Karpas-422 (cell line): ENCODE results near the gene SH3TC1. TPM values are rescaled to one million over a fixed set of nuclear protein-coding genes. Genes with fewer than 3 reads are reported as not detected.
A peak's percentile ranks its signal among the peaks of the same experiment; 100 is the strongest.

Experiments used
- DNase-seq: peaks from one replicate; pipeline ENCODE4 v3.0.0-alpha.2; 2015
- H2AFZ ChIP-seq: fragments of 200-600 bp; sonication (generic); 2 replicates; pipeline ENCODE4 v1.6.1; 2014; ENCODE audit warnings: antibody characterized with exemption, low read length, mixed read lengths
- H3K27ac ChIP-seq: fragments of 200-600 bp; sonication (generic); 2 replicates; pipeline ENCODE4 v1.5.1; 2014; ENCODE audit warnings: mild to moderate bottlenecking, low read length, moderate library complexity
- H3K27me3 ChIP-seq: fragments of 200-600 bp; sonication (generic); 2 replicates; pipeline ENCODE4 v1.6.1; 2014; ENCODE audit warnings: low read length, mixed read lengths
- H3K36me3 ChIP-seq: fragments of 200-600 bp; sonication (generic); 2 replicates; pipeline ENCODE4 v1.6.1; 2014; ENCODE audit warnings: low read length, mixed read lengths; ENCODE audit not compliant: insufficient read depth
- H3K4me1 ChIP-seq: fragments of 200-600 bp; sonication (generic); 2 replicates; pipeline ENCODE4 v1.6.1; 2014; ENCODE audit warnings: mild to moderate bottlenecking, low read length, mixed read lengths
- H3K4me2 ChIP-seq: fragments of 200-600 bp; sonication (generic); 2 replicates; pipeline ENCODE4 v1.6.1; 2014; ENCODE audit warnings: low read length, low read depth, mild to moderate bottlenecking; ENCODE audit not compliant: poor library complexity, severe bottlenecking
- H3K4me3 ChIP-seq: fragments of 200-600 bp; sonication (generic); 2 replicates; pipeline ENCODE4 v1.5.1; 2014; ENCODE audit warnings: mild to moderate bottlenecking, antibody characterized with exemption, low read length, mixed read lengths
- H3K79me2 ChIP-seq: fragments of 200-600 bp; sonication (generic); 2 replicates; pipeline ENCODE4 v1.6.1; 2014; ENCODE audit warnings: mild to moderate bottlenecking, low read length, mixed read lengths
- H3K9ac ChIP-seq: fragments of 200-600 bp; sonication (generic); 2 replicates; pipeline ENCODE4 v1.6.0; 2014; ENCODE audit warnings: low read length
- H3K9me2 ChIP-seq: fragments of 200-600 bp; sonication (generic), shearing (Covaris generic); replicated peaks from 2 replicates; pipeline ENCODE4 v1.6.0; 2014; ENCODE audit warnings: mild to moderate bottlenecking, low read length, moderate library complexity; ENCODE audit not compliant: insufficient read depth
- H3K9me3 ChIP-seq: fragments of 300-700, 200-600 bp; sonication (generic); 2 replicates; pipeline ENCODE4 v1.6.1; 2014; ENCODE audit warnings: low read length, mixed read lengths
- H4K20me1 ChIP-seq: fragments of 200-600 bp; sonication (generic); 2 replicates; pipeline ENCODE4 v1.6.1; 2014; ENCODE audit warnings: mild to moderate bottlenecking, antibody characterized with exemption, low read length, low read depth; ENCODE audit not compliant: insufficient read depth
- total RNA-seq: library from RNA; depleted of rRNA; stranded (reverse); fragments of >200 nt; shearing (Covaris generic); gene quantifications from 2 replicates; pipeline ENCODE4 v1.2.3, GENCODE V29; 2014; ENCODE audit warnings: low replicate concordance

Gene SH3TC1
- total RNA-seq, 1 experiment from 2014 or later: 6.9 TPM

DNA sequence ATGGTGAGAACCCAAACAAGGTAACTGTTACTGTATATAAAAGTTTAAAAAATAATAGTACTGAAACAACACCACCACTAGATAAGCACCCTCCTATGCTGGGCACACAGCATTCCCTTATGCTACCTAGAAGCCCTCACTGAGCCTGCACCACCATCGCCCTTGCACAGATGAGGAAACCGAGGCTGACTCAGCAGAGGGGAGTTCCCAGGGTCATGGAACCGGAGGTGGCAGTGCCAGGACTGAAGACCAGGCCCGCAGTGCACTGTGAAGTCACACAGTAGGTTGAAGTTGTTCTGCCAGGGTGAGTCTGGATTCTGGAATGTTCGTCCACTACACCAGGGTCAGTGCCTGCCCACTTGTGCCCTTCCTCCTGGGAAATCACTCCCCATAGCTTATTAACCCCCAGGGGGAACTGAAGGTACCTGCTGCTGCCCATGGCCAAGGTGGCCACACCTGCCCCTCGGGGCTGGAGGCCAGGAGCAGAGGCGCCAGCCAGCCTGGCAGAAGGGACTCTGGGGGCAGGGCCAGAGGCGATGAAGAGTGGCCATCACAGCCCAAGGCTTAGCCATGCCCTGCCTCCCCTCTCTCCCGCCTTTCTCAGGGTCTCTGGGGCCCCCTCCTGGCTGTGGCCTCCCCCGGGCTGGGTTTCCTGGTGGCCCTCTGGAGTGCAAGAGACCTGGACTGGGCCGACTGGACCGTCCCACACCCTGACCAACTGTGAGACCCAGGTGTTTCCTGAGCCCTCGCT, 25.4 kb upstream of the SH3TC1 start:
- no peak for DNase-seq
- Histone ChIP-seq H3K27ac (no peak overlapping the region), H3K4me1 (no peaks in the 10 kb centered on the region), H3K79me2 (no peaks in the 10 kb centered on the region), H2AFZ (no peak overlapping the region), H3K9ac (no peak overlapping the region), H3K27me3 (no peaks in the 10 kb centered on the region), H3K9me3 (peaks cover 4% of the 10 kb centered on the region; the same call in 1 of the 2 replicates), H3K4me3 (no peak overlapping the region), H3K36me3 (no peaks in the 10 kb centered on the region), H4K20me1 (no peaks in the 10 kb centered on the region), H3K4me2 (no peak overlapping the region), H3K9me2 (no peaks in the 10 kb centered on the region)

DNA sequence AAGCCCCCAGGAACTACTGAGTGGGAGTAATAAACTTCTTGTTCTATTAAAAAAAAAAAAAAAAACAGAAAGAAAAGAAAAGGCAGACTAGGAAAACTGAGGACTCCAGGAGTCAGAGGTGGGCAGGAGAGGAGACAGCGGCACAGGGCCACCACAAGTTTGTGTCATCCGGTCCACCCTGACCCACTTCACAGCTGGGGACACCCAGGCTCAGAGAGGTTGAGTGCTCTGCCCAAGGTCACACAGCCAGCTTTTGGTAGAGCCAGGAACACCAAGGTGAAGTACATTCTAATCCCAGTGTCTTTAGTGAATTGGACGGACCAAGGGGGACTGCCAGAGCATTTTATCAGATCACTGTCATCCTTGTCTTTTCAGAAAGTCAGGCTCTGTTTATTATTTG, 24.1 kb upstream of the SH3TC1 start:
- H3K4me3 ChIP-seq: no peak overlapping the region
- H3K9ac ChIP-seq: no peak overlapping the region
- H3K9me2 ChIP-seq: no peaks in the 10 kb centered on the region
- H4K20me1 ChIP-seq: no peaks in the 10 kb centered on the region
- no peak for DNase-seq
- H3K4me2 ChIP-seq: no peak overlapping the region
- no peaks in the 10 kb centered on the region for H3K9me3 ChIP-seq
- no peaks in the 10 kb centered on the region for H3K27me3 ChIP-seq
- no peak overlapping the region for H3K27ac ChIP-seq
- no peaks in the 10 kb centered on the region for H3K36me3 ChIP-seq
- H3K79me2 ChIP-seq: no peaks in the 10 kb centered on the region
- no peaks in the 10 kb centered on the region for H3K4me1 ChIP-seq
- no peak overlapping the region for H2AFZ ChIP-seq

DNA sequence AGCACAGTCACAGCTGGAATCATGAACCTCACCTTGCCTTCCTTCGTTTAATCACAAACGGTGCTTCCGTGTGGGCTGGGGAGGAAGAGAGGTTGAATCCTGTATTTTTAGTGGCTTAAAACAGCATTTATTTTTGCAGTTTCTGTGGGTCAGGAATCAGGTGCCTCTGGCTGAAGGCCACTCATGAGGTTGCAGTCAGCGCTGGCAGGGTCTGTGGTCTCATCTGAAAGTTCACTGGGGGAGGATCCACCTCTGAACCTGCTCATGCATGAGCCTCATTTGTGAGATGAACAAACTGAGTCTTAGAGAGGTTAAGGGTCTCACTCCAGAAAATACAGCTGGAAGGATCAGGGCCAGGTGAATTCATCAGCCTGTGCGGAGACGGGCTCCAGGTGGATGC, 23.4 kb upstream of the SH3TC1 start:
- Histone ChIP-seq H3K27ac (no peak overlapping the region), H3K4me3 (no peak overlapping the region), H3K9me3 (no peaks in the 10 kb centered on the region), H3K4me1 (no peaks in the 10 kb centered on the region), H2AFZ (no peak overlapping the region), H4K20me1 (no peaks in the 10 kb centered on the region), H3K9ac (no peak overlapping the region), H3K79me2 (no peaks in the 10 kb centered on the region), H3K9me2 (no peaks in the 10 kb centered on the region), H3K36me3 (no peaks in the 10 kb centered on the region), H3K27me3 (no peaks in the 10 kb centered on the region), H3K4me2 (no peak overlapping the region)
- no peak for DNase-seq

DNA sequence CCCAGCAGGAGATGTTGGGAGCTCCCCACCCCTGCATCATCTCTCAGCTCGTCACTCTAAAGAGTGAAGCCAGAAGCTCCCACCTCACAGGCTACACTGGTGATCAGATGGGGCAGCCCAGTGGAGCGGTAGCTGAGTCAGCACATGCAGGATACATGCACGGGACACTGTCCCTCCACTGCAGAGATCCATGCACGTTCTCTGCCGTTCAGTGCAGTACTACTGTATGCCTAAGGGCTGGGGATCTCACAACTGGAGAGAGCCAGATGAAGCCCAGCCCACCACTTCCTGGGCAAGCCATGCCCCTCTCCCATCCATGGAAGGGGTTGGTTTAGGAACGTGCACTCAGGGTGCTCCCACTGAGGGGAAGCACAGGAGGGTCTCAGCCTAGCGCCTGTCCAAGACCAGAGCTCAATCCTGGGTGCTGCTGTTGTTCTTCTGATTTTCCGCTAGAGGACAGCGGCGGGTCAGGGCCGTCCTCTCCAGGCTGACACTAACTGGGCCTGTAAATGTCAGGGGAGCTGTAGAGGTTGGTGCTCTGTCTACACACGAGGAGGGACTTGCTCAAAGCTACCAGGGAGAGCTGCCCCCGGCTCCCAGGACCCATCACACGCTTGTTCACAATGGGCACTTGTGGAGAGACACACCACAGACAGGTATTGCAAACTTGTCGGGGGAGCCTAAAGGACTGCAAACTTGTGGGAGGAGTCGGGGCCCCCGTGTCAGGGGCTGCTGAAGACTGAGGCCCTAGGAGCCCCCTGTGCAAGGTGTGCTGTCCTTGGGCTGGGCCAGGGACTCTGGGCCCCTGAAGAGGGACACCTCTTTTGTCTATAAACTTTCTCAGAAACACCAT, 22.3 kb upstream of the SH3TC1 start:
- Histone ChIP-seq H4K20me1 (no peaks in the 10 kb centered on the region), H3K9ac (no peak overlapping the region), H3K9me2 (no peaks in the 10 kb centered on the region), H3K27ac (no peak overlapping the region), H2AFZ (no peak overlapping the region), H3K4me3 (no peak overlapping the region), H3K27me3 (no peaks in the 10 kb centered on the region), H3K4me1 (no peaks in the 10 kb centered on the region), H3K36me3 (no peaks in the 10 kb centered on the region), H3K4me2 (no peak overlapping the region), H3K79me2 (no peaks in the 10 kb centered on the region), H3K9me3 (no peaks in the 10 kb centered on the region)
- DNase-seq: peak; percentile 75

DNA sequence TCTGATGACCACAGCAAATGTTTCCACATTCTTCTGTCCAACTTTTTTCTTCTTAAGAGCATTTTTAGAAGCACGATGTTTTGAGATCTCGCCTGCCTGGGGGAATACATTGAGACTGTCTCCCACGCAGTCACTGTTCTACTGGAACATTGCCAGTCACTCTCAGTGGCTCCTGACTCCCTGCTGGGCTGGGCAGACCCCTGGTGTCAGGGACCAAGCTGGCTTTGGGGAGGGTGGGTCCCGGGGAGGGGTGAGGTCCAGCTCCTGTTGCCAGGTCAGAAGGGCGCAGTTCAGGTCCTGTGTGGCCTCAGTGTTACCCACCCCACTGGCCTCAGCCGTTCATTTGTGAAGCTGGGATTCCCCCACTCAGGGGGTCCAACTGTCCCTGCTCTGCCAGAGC, 21.5 kb upstream of the SH3TC1 start:
- no peaks in the 10 kb centered on the region for H3K79me2 ChIP-seq
- no peaks in the 10 kb centered on the region for H3K36me3 ChIP-seq
- DNase-seq: no peak
- H3K4me1 ChIP-seq: no peaks in the 10 kb centered on the region
- H3K27ac ChIP-seq: no peak overlapping the region
- no peaks in the 10 kb centered on the region for H4K20me1 ChIP-seq
- no peak overlapping the region for H2AFZ ChIP-seq
- no peaks in the 10 kb centered on the region for H3K9me2 ChIP-seq
- H3K9ac ChIP-seq: no peak overlapping the region
- no peaks in the 10 kb centered on the region for H3K9me3 ChIP-seq
- H3K4me2 ChIP-seq: no peak overlapping the region
- no peak overlapping the region for H3K4me3 ChIP-seq
- H3K27me3 ChIP-seq: no peaks in the 10 kb centered on the region

DNA sequence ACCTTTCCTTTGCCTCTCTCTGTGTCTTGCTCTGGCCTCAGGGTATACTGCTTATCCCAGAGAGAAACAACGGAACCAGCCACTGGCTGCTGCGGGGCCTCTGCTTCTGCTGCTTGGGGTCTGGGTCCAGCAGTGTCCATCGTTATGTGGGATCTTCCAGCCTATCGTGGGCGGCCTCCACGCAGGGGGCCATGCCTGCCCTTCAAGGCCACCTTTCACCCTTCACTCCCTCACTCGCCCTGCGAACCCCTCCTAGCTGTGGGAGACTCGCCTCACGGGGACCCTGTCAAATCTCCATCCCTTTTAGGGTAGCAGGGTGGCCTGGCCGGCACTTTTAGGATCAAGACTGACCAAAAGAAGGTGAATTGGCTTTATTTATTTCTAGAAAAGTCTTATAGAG, 21.1 kb upstream of the SH3TC1 start:
- Histone ChIP-seq H3K9ac (no peak overlapping the region), H3K79me2 (no peaks in the 10 kb centered on the region), H3K9me2 (no peaks in the 10 kb centered on the region), H3K4me2 (no peak overlapping the region), H3K36me3 (no peaks in the 10 kb centered on the region), H3K4me1 (no peaks in the 10 kb centered on the region), H3K4me3 (no peak overlapping the region), H3K9me3 (no peaks in the 10 kb centered on the region), H3K27me3 (no peaks in the 10 kb centered on the region), H4K20me1 (no peaks in the 10 kb centered on the region), H3K27ac (no peak overlapping the region), H2AFZ (no peak overlapping the region)
- no peak for DNase-seq

DNA sequence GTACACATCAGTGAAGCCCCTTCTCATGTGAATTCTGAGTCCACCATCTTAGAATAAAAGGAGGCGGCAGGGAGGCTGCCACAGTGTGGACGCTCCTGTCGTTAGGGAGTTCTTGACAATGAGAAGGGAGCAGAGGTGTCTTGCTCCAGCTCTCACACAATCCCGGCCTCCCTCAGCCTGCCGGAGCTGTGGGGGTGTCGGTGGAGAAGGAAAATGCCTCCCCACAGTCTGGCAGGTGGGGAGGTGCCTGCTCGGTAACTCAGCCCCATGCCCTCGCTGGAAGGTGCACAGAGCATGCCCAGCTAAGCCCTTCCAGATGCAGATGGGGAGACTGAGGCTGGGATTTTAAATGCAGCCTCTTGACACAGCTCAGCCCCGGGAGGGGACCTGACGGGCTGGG, 20.0 kb upstream of the SH3TC1 start:
- no peak overlapping the region for H3K27ac ChIP-seq

DNA sequence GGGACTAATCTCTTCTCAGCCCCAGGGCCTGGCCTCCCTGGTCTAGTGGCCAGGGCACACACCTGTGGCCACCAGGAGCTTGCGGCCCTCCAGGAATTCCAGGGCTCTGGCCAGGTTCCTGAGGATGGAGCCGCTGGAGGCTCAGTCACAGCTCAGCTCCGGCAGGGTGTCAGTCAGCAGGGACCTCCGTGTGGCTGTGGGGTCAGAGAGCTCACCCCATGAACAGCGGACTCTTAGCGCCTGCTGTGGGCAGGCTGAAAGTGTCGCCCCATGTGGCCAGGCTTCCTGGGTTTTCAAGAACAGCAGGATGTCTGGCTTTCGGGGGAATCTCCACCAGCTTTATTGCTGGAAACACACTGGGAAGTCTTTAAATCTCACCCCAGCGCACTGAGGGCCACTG, 19.3 kb upstream of the SH3TC1 start:
- Histone ChIP-seq H3K27ac (no peak overlapping the region), H3K4me2 (no peak overlapping the region), H3K9ac (no peak overlapping the region), H3K9me3 (no peaks in the 10 kb centered on the region), H3K27me3 (no peaks in the 10 kb centered on the region), H3K36me3 (no peaks in the 10 kb centered on the region), H3K4me3 (no peak overlapping the region), H2AFZ (no peak overlapping the region), H3K79me2 (no peaks in the 10 kb centered on the region), H4K20me1 (no peaks in the 10 kb centered on the region), H3K9me2 (no peaks in the 10 kb centered on the region), H3K4me1 (no peaks in the 10 kb centered on the region)
- no peak for DNase-seq

More for the DNA sequence above, 20.0 kb upstream of the SH3TC1 start:
- H3K9me3 ChIP-seq: no peaks in the 10 kb centered on the region
- no peaks in the 10 kb centered on the region for H4K20me1 ChIP-seq
- no peaks in the 10 kb centered on the region for H3K4me1 ChIP-seq
- no peak overlapping the region for H3K4me2 ChIP-seq
- no peaks in the 10 kb centered on the region for H3K9me2 ChIP-seq
- no peaks in the 10 kb centered on the region for H3K27me3 ChIP-seq
- no peak overlapping the region for H2AFZ ChIP-seq
- no peaks in the 10 kb centered on the region for H3K79me2 ChIP-seq
- H3K9ac ChIP-seq: no peak overlapping the region
- no peak for DNase-seq
- no peaks in the 10 kb centered on the region for H3K36me3 ChIP-seq
- no peak overlapping the region for H3K4me3 ChIP-seq
